ENCODE data around the gene GRB2. TPM values are rescaled to one million over a fixed set of nuclear protein-coding genes. Genes with fewer than 3 reads are reported as not detected.
"Not testable (repeated sequence)": the region's sequence is repeated elsewhere in the genome, so short reads cannot be mapped to it uniquely, and the experiment has no call there.

The GRB2 gene
- total and polyA plus RNA-seq, 5 donors = 66.7 to 150 (median 114) TPM

DNA sequence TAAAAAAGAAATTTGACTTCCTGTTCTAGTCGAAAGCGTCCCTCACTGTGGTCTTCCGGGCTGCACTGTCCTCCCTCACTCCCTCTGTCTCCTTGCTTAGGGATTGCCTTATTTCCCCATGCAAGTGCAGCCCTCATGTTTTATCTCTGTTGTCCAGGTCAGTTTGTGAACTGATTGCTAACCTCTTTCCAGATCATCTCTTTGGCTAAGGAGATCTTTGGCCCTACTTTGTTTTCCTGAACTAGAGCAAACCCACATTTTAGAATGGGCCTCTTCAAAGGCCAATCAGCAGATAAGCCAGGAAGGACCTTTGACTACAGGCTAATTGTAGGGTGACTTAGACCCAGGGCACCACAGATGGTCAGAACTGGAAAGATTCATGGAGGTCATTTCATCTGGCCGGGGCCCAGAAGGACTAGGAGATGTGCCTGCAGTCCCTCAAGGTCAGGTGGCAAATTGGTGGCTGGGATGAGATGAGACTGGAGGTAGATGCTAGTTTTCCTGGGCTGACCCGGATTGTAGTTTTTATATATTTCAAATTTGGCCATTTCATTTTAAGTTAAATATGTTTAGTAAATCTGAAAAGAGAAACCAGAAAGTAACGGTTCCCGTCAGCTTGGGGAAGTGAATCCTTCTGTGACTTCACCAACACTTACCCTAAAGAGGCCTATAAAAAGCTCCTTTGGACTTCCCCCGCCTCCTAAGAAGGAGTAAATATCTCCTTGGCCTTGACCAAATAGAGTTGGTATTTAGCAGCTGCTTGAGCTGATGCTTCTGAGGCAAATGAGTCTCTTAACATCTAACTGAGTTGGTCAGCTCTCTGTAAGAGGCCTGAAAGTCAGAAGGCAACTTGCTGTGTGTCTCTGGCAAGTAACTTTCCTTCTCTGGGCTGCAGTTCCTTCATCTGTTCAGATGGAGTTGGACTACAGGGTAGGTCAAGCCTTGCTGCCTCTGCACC is 110.0 kb downstream of the GRB2 start:
- H3K4me1 ChIP-seq (ENCODE audit: control insufficient read depth, insufficient read depth, low read length) = no peaks in the 10 kb centered on the region
- 82% methylated on average over 8 of the region's 8 CpGs for WGBS
- no peak for DNase-seq
- no peaks in the 10 kb centered on the region for H3K9me3 ChIP-seq (ENCODE audit: control insufficient read depth, low read length)
- H3K27ac ChIP-seq (ENCODE audit: low read length) = peak overlapping the region; percentile 39
- peak in 1 of 2 donors; percentile 30 for ATAC-seq
- no peak overlapping the region for H3K4me3 ChIP-seq (ENCODE audit: low read length)
- no peaks in the 10 kb centered on the region for H3K27me3 ChIP-seq (ENCODE audit: control insufficient read depth, insufficient read depth)
- intact Hi-C loops (cut with DNase I) = no loop called here

DNA sequence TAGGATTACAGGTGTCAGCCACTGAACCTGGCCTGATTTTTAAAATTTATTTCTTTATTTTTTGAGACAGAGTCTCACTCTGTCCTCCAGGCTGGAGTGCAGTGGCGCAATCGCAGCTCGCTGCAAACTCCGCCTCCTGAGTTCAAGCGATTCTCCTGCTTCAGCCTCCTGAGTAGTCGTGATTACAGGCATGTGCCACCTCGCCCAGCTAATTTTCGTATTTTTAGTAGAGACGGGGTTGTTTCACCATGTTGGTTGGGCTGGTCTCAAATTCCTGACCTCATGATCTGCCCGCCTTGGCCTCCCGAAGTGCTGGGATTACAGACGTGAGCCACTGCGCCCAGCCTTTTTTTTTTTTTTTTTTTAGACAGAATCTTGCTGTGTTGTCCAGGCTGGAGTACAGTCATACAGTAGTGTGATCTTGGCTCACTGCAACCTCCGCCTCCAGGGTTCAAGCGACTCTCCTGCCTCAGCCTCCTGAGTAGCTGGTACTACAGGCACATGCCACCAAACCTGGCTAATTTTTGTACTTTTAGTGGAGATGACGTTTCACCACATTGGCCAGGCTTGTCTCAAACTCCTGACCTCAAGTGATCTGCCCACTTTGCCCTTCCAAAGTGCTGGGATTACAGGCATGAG is 112.5 kb downstream of the GRB2 start:
- intact Hi-C loops (cut with DNase I); H3K27me3 ChIP-seq (ENCODE audit: control insufficient read depth, insufficient read depth); H3K4me1 ChIP-seq (ENCODE audit: control insufficient read depth, insufficient read depth, low read length); ATAC-seq; H3K27ac ChIP-seq (ENCODE audit: low read length); H3K9me3 ChIP-seq (ENCODE audit: control insufficient read depth, low read length); H3K4me3 ChIP-seq (ENCODE audit: low read length): not testable (repeated sequence)
- 73% methylated on average over 16 of the region's 16 CpGs for WGBS
- peak in 2 of 3 donors; percentile 70 to 72 for DNase-seq

GRCh38 chr17:75289832-75290337 is 115.6 kb downstream of the GRB2 start:
- intact Hi-C loops (cut with DNase I) = no loop called here
- WGBS = 2% methylated on average over 26 of the region's 26 CpGs
- peak; percentile 49 to 81 (median 75) for DNase-seq

GRCh38 chr17:75289115-75289831 is 116.2 kb downstream of the GRB2 start, which contains the start of gene SLC25A19:
SLC25A19 (minus strand) TSS chr17:75289433; CDS start chr17:75286764, 2,669 bp downstream.
- H3K4me1 ChIP-seq (ENCODE audit: control insufficient read depth, insufficient read depth, low read length) = no peaks in the 10 kb centered on the region
- intact Hi-C loops (cut with DNase I) = no loop called here
- ATAC-seq = peak; percentile 99
- H3K27me3 ChIP-seq (ENCODE audit: control insufficient read depth, insufficient read depth) = no peaks in the 10 kb centered on the region
- peak within 1 kb of the TSS; percentile 41 for H3K4me3 ChIP-seq (ENCODE audit: low read length)
- H3K9me3 ChIP-seq (ENCODE audit: control insufficient read depth, low read length) = no peaks in the 10 kb centered on the region
- WGBS = under 1% methylated on average over 65 of the region's 65 CpGs
- DNase-seq = peak; percentile 98 to 99 (median 99)
- peak within 1 kb of the TSS; percentile 94 for H3K27ac ChIP-seq (ENCODE audit: low read length)

More at GRCh38 chr17:75289832-75290337, 115.6 kb downstream of the GRB2 start:
- no peaks in the 10 kb centered on the region for H3K4me1 ChIP-seq (ENCODE audit: control insufficient read depth, insufficient read depth, low read length)
- H3K27me3 ChIP-seq (ENCODE audit: control insufficient read depth, insufficient read depth) = no peaks in the 10 kb centered on the region
- H3K27ac ChIP-seq (ENCODE audit: low read length) = peak overlapping the region; percentile 94
- peak; percentile 30 to 50 for ATAC-seq
- H3K9me3 ChIP-seq (ENCODE audit: control insufficient read depth, low read length) = no peaks in the 10 kb centered on the region
- H3K4me3 ChIP-seq (ENCODE audit: low read length) = peak overlapping the region; percentile 41

GRCh38 chr17:75288770-75289114 is 116.7 kb downstream of the GRB2 start:
- peak; percentile 25 to 35 for ATAC-seq
- H3K9me3 ChIP-seq (ENCODE audit: control insufficient read depth, low read length) = no peaks in the 10 kb centered on the region
- no peaks in the 10 kb centered on the region for H3K27me3 ChIP-seq (ENCODE audit: control insufficient read depth, insufficient read depth)
- H3K27ac ChIP-seq (ENCODE audit: low read length) = peak overlapping the region; percentile 13
- H3K4me3 ChIP-seq (ENCODE audit: low read length) = peak overlapping the region; percentile 41
- intact Hi-C loops (cut with DNase I) = no loop called here
- under 1% methylated on average over 14 of the region's 14 CpGs for WGBS
- no peaks in the 10 kb centered on the region for H3K4me1 ChIP-seq (ENCODE audit: control insufficient read depth, insufficient read depth, low read length)
- no peak for DNase-seq

GRCh38 chr17:75288359-75288758 is 117.1 kb downstream of the GRB2 start:
- intact Hi-C loops (cut with DNase I) = no loop called here
- 33% methylated on average over 2 of the region's 2 CpGs for WGBS
- no peaks in the 10 kb centered on the region for H3K27me3 ChIP-seq (ENCODE audit: control insufficient read depth, insufficient read depth)
- H3K27ac ChIP-seq (ENCODE audit: low read length) = no peak overlapping the region
- H3K9me3 ChIP-seq (ENCODE audit: control insufficient read depth, low read length) = no peaks in the 10 kb centered on the region
- no peak for ATAC-seq
- no peak for DNase-seq
- H3K4me3 ChIP-seq (ENCODE audit: low read length) = peak overlapping the region; percentile 41
- no peaks in the 10 kb centered on the region for H3K4me1 ChIP-seq (ENCODE audit: control insufficient read depth, insufficient read depth, low read length)

GRCh38 chr17:75287221-75287620 is 118.3 kb downstream of the GRB2 start:
- ATAC-seq (no peak), DNase-seq (no peak)
- WGBS = 87% methylated on average over 9 of the region's 9 CpGs
- Histone ChIP-seq H3K27ac (ENCODE audit: low read length) (no peak overlapping the region), H3K9me3 (ENCODE audit: control insufficient read depth, low read length) (no peaks in the 10 kb centered on the region), H3K27me3 (ENCODE audit: control insufficient read depth, insufficient read depth) (no peaks in the 10 kb centered on the region), H3K4me3 (ENCODE audit: low read length) (no peak overlapping the region), H3K4me1 (ENCODE audit: control insufficient read depth, insufficient read depth, low read length) (no peaks in the 10 kb centered on the region)
- intact Hi-C loops (cut with DNase I) = no loop called here

GRCh38 chr17:75285123-75285522 is 120.4 kb downstream of the GRB2 start:
- Histone ChIP-seq H3K27me3 (ENCODE audit: control insufficient read depth, insufficient read depth) (no peaks in the 10 kb centered on the region), H3K9me3 (ENCODE audit: control insufficient read depth, low read length) (no peaks in the 10 kb centered on the region), H3K27ac (ENCODE audit: low read length) (no peak overlapping the region), H3K4me3 (ENCODE audit: low read length) (no peak overlapping the region), H3K4me1 (ENCODE audit: control insufficient read depth, insufficient read depth, low read length) (no peaks in the 10 kb centered on the region)
- WGBS = 86% methylated on average over 6 of the region's 6 CpGs
- ATAC-seq (no peak), DNase-seq (no peak)
- intact Hi-C loops (cut with DNase I) = no loop called here

DNA sequence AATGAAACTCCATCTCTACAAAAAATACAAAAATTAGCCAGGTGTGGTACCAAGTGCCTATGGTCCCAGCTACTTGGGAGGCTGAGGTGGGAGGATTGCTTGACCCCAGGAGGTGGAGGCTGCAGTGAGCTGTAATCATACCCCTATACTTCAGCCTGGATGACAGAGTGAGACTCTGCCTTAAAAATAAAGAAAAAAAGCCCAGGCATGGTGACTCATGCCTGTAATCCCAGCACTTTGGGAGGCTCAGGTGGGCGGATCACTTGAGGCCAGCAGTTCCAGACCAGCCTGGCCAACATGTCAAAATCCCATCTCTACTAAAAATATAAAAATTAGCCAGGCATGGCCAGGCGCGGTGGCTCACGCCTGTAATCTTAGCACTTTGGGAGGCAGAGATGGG is 125.3 kb downstream of the GRB2 start:
- H3K4me1 ChIP-seq (ENCODE audit: control insufficient read depth, insufficient read depth, low read length); H3K27ac ChIP-seq (ENCODE audit: low read length); H3K4me3 ChIP-seq (ENCODE audit: low read length); H3K27me3 ChIP-seq (ENCODE audit: control insufficient read depth, insufficient read depth); DNase-seq; intact Hi-C loops (cut with DNase I); ATAC-seq; H3K9me3 ChIP-seq (ENCODE audit: control insufficient read depth, low read length): not testable (repeated sequence)
- 98% methylated on average over 4 of the region's 4 CpGs for WGBS

- Histone ChIP-seq H3K4me3 (ENCODE audit: low read length) (no peak overlapping the region), H3K27ac (ENCODE audit: low read length) (no peak overlapping the region), H3K9me3 (ENCODE audit: control insufficient read depth, low read length) (no peaks in the 10 kb centered on the region), H3K27me3 (ENCODE audit: control insufficient read depth, insufficient read depth) (no peaks in the 10 kb centered on the region), H3K4me1 (ENCODE audit: control insufficient read depth, insufficient read depth, low read length) (no peaks in the 10 kb centered on the region)
- WGBS = 84% methylated on average over 6 of the region's 6 CpGs
- no peak for DNase-seq
- intact Hi-C loops (cut with DNase I) = no loop called here
- ATAC-seq = no peak
Observed at GRCh38 chr17:75277664-75278071, 127.8 kb downstream of the GRB2 start.
